HL-60/S4 treated with phorbol 12-myristate 13-acetate at 8.2 ng/mL for 4 days and 3 days (cell line): Measurements from ENCODE around the gene CMIP.
"Not testable (repeated sequence)": the region's sequence is repeated elsewhere in the genome, so short reads cannot be mapped to it uniquely, and the experiment has no call there.

Experiments
- in situ Hi-C: fragments of 300-500 bp; cut with MboI; formaldehyde crosslinking; loops from 2 replicates; pipeline ENCODE4 v1.15.0; 2022; ENCODE audit warnings: low sequenced_read_pairs

The CMIP gene

GRCh38 chr16:81444448-81445121 is at the start of gene CMIP:
Gene CMIP, plus strand, starts transcription at chr16:81444808.
- in situ Hi-C loops: no loop called here

GRCh38 chr16:81394966-81395655 is 49.5 kb upstream of the CMIP start:
- in situ Hi-C loops: loop anchor here (25.0 kb wide), 1 partner anchor 317 kb away; no protein-coding TSS in a partner anchor

- in situ Hi-C loops: loop anchor here (25.0 kb wide), 1 partner anchor 315 kb away; no protein-coding TSS in a partner anchor
These were observed 47.3 kb upstream of the CMIP start for GRCh38 chr16:81397058-81397878.

- in situ Hi-C loops: loop anchor here (25.0 kb wide), 1 partner anchor 314 kb away; no protein-coding TSS in a partner anchor
These were observed 46.6 kb upstream of the CMIP start for GRCh38 chr16:81397879-81398520.

- in situ Hi-C loops: loop anchor here (25.0 kb wide), 1 partner anchor 312 kb away; no protein-coding TSS in a partner anchor
These were observed 44.7 kb upstream of the CMIP start for GRCh38 chr16:81399909-81400308.

- in situ Hi-C loops: no loop called here
These were observed 43.3 kb upstream of the CMIP start for GRCh38 chr16:81401035-81401950.

GRCh38 chr16:81403208-81403600 is 41.4 kb upstream of the CMIP start:
- in situ Hi-C loops: no loop called here

- in situ Hi-C loops: no loop called here
These were observed 40.8 kb upstream of the CMIP start for GRCh38 chr16:81403601-81404391.

- in situ Hi-C loops: not testable (repeated sequence)
These were observed 39.6 kb upstream of the CMIP start for GRCh38 chr16:81405002-81405401.

GRCh38 chr16:81405702-81406113 is 38.9 kb upstream of the CMIP start:
- in situ Hi-C loops: no loop called here

- in situ Hi-C loops: no loop called here
These were observed 36.1 kb upstream of the CMIP start for GRCh38 chr16:81408409-81408950.

- in situ Hi-C loops: no loop called here
These were observed 35.5 kb upstream of the CMIP start for GRCh38 chr16:81409016-81409556.

- in situ Hi-C loops: no loop called here
These were observed 33.8 kb upstream of the CMIP start for GRCh38 chr16:81410643-81411293.

GRCh38 chr16:81413245-81413990 is 31.2 kb upstream of the CMIP start:
- in situ Hi-C loops: no loop called here

- in situ Hi-C loops: no loop called here
These were observed 28.9 kb upstream of the CMIP start for GRCh38 chr16:81415751-81416150.

GRCh38 chr16:81416749-81417148 is 27.9 kb upstream of the CMIP start:
- in situ Hi-C loops: no loop called here

GRCh38 chr16:81417210-81417609 is 27.4 kb upstream of the CMIP start:
- in situ Hi-C loops: no loop called here
